ENCODE measurements around the gene FBXO17.
A peak's percentile ranks its signal among the peaks of the same experiment; 100 is the strongest.

DNA sequence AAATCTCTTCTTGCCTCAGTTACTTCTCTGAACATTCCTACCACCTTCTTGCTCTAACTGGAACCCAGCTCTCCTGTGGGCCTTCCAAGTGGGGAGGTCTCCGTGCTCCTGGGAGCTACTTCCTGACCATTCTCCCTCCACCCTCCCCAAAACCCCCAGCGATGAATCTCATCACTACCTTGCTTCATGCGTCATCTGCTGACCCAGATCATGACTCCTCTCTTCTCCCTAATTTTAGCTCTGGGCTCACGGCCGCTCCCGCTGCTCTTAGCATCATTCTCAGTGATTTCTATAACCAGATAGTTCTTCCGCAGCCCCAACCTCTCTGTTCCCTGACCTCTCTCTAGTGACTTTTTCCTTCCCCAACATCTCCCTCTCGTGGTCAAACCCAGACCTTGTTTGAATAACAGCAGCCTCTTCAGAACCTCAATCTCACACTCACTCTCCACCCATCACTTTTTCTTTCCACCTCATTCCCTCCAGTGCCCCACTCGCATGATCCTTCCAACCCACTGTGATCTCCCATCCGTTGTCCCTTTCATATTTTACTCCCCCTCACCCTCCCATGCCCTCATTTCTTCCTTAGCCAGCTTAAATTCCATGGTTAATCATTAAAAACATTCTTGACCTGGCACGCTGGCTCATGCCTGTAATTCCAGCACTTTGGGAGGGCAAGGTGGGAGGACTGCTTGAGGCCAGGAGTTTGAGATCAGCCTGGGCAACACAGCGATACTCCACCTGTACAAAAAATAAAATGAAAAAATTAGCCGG lies 23.0 kb downstream of the FBXO17 start:
- TF ChIP-seq, protein P1, sequence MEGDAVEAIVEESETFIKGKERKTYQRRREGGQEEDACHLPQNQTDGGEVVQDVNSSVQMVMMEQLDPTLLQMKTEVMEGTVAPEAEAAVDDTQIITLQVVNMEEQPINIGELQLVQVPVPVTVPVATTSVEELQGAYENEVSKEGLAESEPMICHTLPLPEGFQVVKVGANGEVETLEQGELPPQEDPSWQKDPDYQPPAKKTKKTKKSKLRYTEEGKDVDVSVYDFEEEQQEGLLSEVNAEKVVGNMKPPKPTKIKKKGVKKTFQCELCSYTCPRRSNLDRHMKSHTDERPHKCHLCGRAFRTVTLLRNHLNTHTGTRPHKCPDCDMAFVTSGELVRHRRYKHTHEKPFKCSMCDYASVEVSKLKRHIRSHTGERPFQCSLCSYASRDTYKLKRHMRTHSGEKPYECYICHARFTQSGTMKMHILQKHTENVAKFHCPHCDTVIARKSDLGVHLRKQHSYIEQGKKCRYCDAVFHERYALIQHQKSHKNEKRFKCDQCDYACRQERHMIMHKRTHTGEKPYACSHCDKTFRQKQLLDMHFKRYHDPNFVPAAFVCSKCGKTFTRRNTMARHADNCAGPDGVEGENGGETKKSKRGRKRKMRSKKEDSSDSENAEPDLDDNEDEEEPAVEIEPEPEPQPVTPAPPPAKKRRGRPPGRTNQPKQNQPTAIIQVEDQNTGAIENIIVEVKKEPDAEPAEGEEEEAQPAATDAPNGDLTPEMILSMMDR (IDR thresholded peaks at IDR 0.05; ENCODE audit: borderline replicate concordance, extremely low read depth, low read length, poor library complexity, severe bottlenecking) = peak; percentile 60
- no peak for TF ChIP-seq EZH2 (IDR thresholded peaks at IDR 0.05; ENCODE audit: borderline replicate concordance, low read depth, low read length, severe bottlenecking)

Measured in DND-41 (cell line).